H9 (cell line): ENCODE results near the gene UBA1. TPM values are rescaled to one million over a fixed set of nuclear protein-coding genes. Genes with fewer than 3 reads are reported as not detected.
A peak's percentile ranks its signal among the peaks of the same experiment; 100 is the strongest.

Experiments used
- DNase-seq: peaks from one replicate; pipeline ENCODE4 v3.0.0-alpha.2; 2017
- H2AFZ ChIP-seq: one replicate; pipeline ENCODE4 v1.6.1; 2013; ENCODE audit warnings: mild to moderate bottlenecking, low read length, control low read depth, moderate library complexity
- H2AK5ac ChIP-seq: 2 replicates; pipeline ENCODE4 v1.6.1; 2013; ENCODE audit warnings: low read length, control low read depth, mixed read lengths; ENCODE audit not compliant: insufficient read length
- H2BK120ac ChIP-seq: one replicate; pipeline ENCODE4 v1.6.1; 2013; ENCODE audit warnings: low read depth, mild to moderate bottlenecking, low read length, control low read depth, inconsistent platforms; ENCODE audit not compliant: poor library complexity, severe bottlenecking
- H2BK12ac ChIP-seq: 2 replicates; pipeline ENCODE4 v1.6.1; 2013; ENCODE audit warnings: low read length, control low read depth, mixed read lengths, low read depth; ENCODE audit not compliant: insufficient read length
- H2BK15ac ChIP-seq: 2 replicates; pipeline ENCODE4 v1.6.1; 2013; ENCODE audit warnings: low read depth, low read length, control low read depth
- H2BK20ac ChIP-seq: one replicate; pipeline ENCODE4 v1.6.1; 2013; ENCODE audit warnings: low read depth, mild to moderate bottlenecking, low read length, control low read depth, inconsistent platforms; ENCODE audit not compliant: poor library complexity, severe bottlenecking
- H2BK5ac ChIP-seq: 2 replicates; pipeline ENCODE4 v1.6.1; 2013; ENCODE audit warnings: low read length, control low read depth, mixed read lengths; ENCODE audit not compliant: insufficient read length
- H3K14ac ChIP-seq: 2 replicates; pipeline ENCODE4 v1.6.1; 2013; ENCODE audit warnings: low read length, control low read depth; ENCODE audit not compliant: insufficient read depth
- H3K18ac ChIP-seq: 2 replicates; pipeline ENCODE4 v1.6.1; 2013; ENCODE audit warnings: low read depth, mild to moderate bottlenecking, mixed read lengths, low read length, control low read depth; ENCODE audit not compliant: insufficient read length
- H3K23ac ChIP-seq: 2 replicates; pipeline ENCODE4 v1.6.1; 2013; ENCODE audit warnings: low read length, control low read depth, mixed read lengths, low read depth; ENCODE audit not compliant: insufficient read length
- H3K23me2 ChIP-seq: 2 replicates; pipeline ENCODE4 v1.6.1; 2013; ENCODE audit warnings: low read depth, mild to moderate bottlenecking, mixed read lengths, low read length, control low read depth; ENCODE audit not compliant: insufficient read length, poor library complexity, severe bottlenecking
- H3K27ac ChIP-seq: 2 replicates; pipeline ENCODE4 v1.5.1; 2013; ENCODE audit warnings: low read length, control low read depth, mixed read lengths, low read depth; ENCODE audit not compliant: insufficient read length
- H3K27me3 ChIP-seq: 2 replicates; pipeline ENCODE4 v1.6.1; 2013; ENCODE audit warnings: low read length, control low read depth, inconsistent platforms; ENCODE audit not compliant: insufficient read depth
- H3K4ac ChIP-seq: 2 replicates; pipeline ENCODE4 v1.6.1; 2013; ENCODE audit warnings: low read depth, mild to moderate bottlenecking, control low read depth, inconsistent platforms, low read length, moderate library complexity
- H3K4me1 ChIP-seq: 2 replicates; pipeline ENCODE4 v1.6.1; 2013; ENCODE audit warnings: low read length, control low read depth, inconsistent platforms; ENCODE audit not compliant: insufficient read depth
- H3K4me2 ChIP-seq: 2 replicates; pipeline ENCODE4 v1.6.1; 2013; ENCODE audit warnings: low read length, control low read depth, mixed read lengths; ENCODE audit not compliant: insufficient read length, insufficient read depth
- H3K56ac ChIP-seq: 2 replicates; pipeline ENCODE4 v1.6.1; 2013; ENCODE audit warnings: low read depth, mild to moderate bottlenecking, mixed read lengths, low read length, control low read depth; ENCODE audit not compliant: insufficient read length
- H3K79me1 ChIP-seq: 2 replicates; pipeline ENCODE4 v1.6.1; 2013; ENCODE audit warnings: low read depth, mild to moderate bottlenecking, moderate library complexity, low read length, control low read depth, inconsistent platforms; ENCODE audit not compliant: insufficient read depth, poor library complexity, severe bottlenecking
- H3K79me2 ChIP-seq: 2 replicates; pipeline ENCODE4 v1.6.1; 2013; ENCODE audit warnings: low read length, control low read depth, inconsistent platforms; ENCODE audit not compliant: insufficient read depth
- H3K9ac ChIP-seq: 2 replicates; pipeline ENCODE4 v1.6.1; 2013; ENCODE audit warnings: low read length, control low read depth, mixed read lengths; ENCODE audit not compliant: insufficient read length; ENCODE audit errors: extremely low read depth
- H3K9me3 ChIP-seq: one replicate; pipeline ENCODE4 v1.6.1; 2013; ENCODE audit warnings: low read depth, low read length, inconsistent platforms; ENCODE audit not compliant: control insufficient read depth
- H3T11ph ChIP-seq: one replicate; pipeline ENCODE4 v1.6.1; 2013; ENCODE audit warnings: mild to moderate bottlenecking, low read length, control low read depth, inconsistent platforms
- H4K20me1 ChIP-seq: one replicate; pipeline ENCODE4 v1.6.1; 2013; ENCODE audit not compliant: control insufficient read depth, insufficient read length, insufficient read depth
- H4K5ac ChIP-seq: 2 replicates; pipeline ENCODE4 v1.6.1; 2013; ENCODE audit warnings: low read depth, mild to moderate bottlenecking, mixed read lengths, low read length, control low read depth; ENCODE audit not compliant: insufficient read length
- H4K8ac ChIP-seq: replicated peaks from 2 replicates; pipeline ENCODE4 v1.6.1; 2013; ENCODE audit warnings: low read length, control low read depth, mixed read lengths, low read depth; ENCODE audit not compliant: insufficient read length
- H4K91ac ChIP-seq: 2 replicates; pipeline ENCODE4 v1.6.1; 2013; ENCODE audit warnings: low read depth, mild to moderate bottlenecking, moderate library complexity, mixed read lengths, low read length, control low read depth; ENCODE audit not compliant: insufficient read length
- H3K27ac Mint-ChIP-seq, 3 experiments: 2 replicates in 2 of 3; 3 replicates in 1 of 3; pipeline ENCODE4 v1.8.0; 2020 to 2021; ENCODE audit warnings: mixed read lengths in 3 of 3, mild to moderate bottlenecking in 1 of 3, moderate library complexity in 1 of 3
- H3K27me3 Mint-ChIP-seq: 2 replicates; pipeline ENCODE4 v1.8.0; 2021; ENCODE audit warnings: low read depth, mild to moderate bottlenecking, moderate library complexity, mixed read lengths
- H3K36me3 Mint-ChIP-seq, 3 experiments: 2 replicates in 2 of 3; 3 replicates in 1 of 3; pipeline ENCODE4 v1.8.0; 2020 to 2021; ENCODE audit warnings: low read depth in 3 of 3, mixed read lengths in 3 of 3; ENCODE audit not compliant: insufficient read depth in 1 of 3
- H3K4me1 Mint-ChIP-seq, 2 experiments: 2 replicates each; pipeline ENCODE4 v1.8.0; 2020; ENCODE audit warnings: mixed read lengths in 2 of 2
- H3K4me3 Mint-ChIP-seq, 2 experiments: 2 replicates in 1 of 2; 3 replicates in 1 of 2; pipeline ENCODE4 v1.8.0; 2020 to 2021; ENCODE audit warnings: mild to moderate bottlenecking in 2 of 2, mixed read lengths in 2 of 2, moderate library complexity in 1 of 2
- H3K9me3 Mint-ChIP-seq, 2 experiments: 2 replicates in 1 of 2; 3 replicates in 1 of 2; pipeline ENCODE4 v1.8.0; 2020; ENCODE audit warnings: mild to moderate bottlenecking in 2 of 2, mixed read lengths in 2 of 2, moderate library complexity in 1 of 2
- WGBS: extraction: QIAGEN DNeasy Blood & Tissue Kit; methylation state at CpG from one replicate; pipeline ENCODE4 v1.1.7; 2013; ENCODE audit warnings: missing lambda C conversion rate, low lambda C conversion rate, mixed read lengths; ENCODE audit not compliant: insufficient read length; ENCODE audit errors: extremely low coverage; 5-methylcytosine and 5-hydroxymethylcytosine counted together
- total RNA-seq: library from RNA; stranded (reverse); gene quantifications from 2 replicates; pipeline ENCODE4 v1.2.1, GENCODE V29; 2021
- TF ChIP-seq, protein P1 (sequence below): fragments of 200-600 bp; sonication (generic); conservative IDR thresholded peaks from 3 replicates; pipeline ENCODE4 v1.8.0; 2021; ENCODE audit warnings: antibody characterized with exemption, mild to moderate bottlenecking

UBA1 gene
- total RNA-seq, 1 experiment from 2014 or later, result 427 TPM

- Histone ChIP-seq H3K4me1 (peaks cover 15% of the 10 kb centered on the region; the same call in 1 of the 2 replicates), H3K56ac (no peak overlapping the region), H2BK12ac (no peak overlapping the region), H3K79me1 (peaks cover 15% of the 10 kb centered on the region), H4K8ac (no peak overlapping the region), H3K79me2 (peaks cover 35% of the 10 kb centered on the region; the same call in 1 of the 2 replicates), H3K23ac (no peak overlapping the region), H3K14ac (no peak overlapping the region), H3K23me2 (peaks cover 7% of the 10 kb centered on the region), H2BK120ac (no peak overlapping the region), H2AFZ (no peak overlapping the region), H3K27ac (no peak overlapping the region), H3K18ac (no peak overlapping the region), H3K27me3 (no peaks in the 10 kb centered on the region), H2BK15ac (no peak overlapping the region), H3K9ac (no peak overlapping the region), H2BK5ac (no peak overlapping the region), H3K4ac (no peak overlapping the region; the same call in 1 of the 2 replicates), H4K20me1 (no peaks in the 10 kb centered on the region), H4K5ac (no peak overlapping the region), H2AK5ac (no peak overlapping the region), H4K91ac (peak overlapping the region; percentile 38), H2BK20ac (no peak overlapping the region), H3K9me3 (no peaks in the 10 kb centered on the region), H3K4me2 (no peak overlapping the region), H3T11ph (no peak overlapping the region)
- TF ChIP-seq, protein P1, sequence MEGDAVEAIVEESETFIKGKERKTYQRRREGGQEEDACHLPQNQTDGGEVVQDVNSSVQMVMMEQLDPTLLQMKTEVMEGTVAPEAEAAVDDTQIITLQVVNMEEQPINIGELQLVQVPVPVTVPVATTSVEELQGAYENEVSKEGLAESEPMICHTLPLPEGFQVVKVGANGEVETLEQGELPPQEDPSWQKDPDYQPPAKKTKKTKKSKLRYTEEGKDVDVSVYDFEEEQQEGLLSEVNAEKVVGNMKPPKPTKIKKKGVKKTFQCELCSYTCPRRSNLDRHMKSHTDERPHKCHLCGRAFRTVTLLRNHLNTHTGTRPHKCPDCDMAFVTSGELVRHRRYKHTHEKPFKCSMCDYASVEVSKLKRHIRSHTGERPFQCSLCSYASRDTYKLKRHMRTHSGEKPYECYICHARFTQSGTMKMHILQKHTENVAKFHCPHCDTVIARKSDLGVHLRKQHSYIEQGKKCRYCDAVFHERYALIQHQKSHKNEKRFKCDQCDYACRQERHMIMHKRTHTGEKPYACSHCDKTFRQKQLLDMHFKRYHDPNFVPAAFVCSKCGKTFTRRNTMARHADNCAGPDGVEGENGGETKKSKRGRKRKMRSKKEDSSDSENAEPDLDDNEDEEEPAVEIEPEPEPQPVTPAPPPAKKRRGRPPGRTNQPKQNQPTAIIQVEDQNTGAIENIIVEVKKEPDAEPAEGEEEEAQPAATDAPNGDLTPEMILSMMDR, result no peak
- Mint-ChIP-seq H3K9me3 (peaks cover 0 to 2% of the 10 kb centered on the region in 2 experiments; a peak in 3 of 5 replicates), H3K4me3 (no peak overlapping the region), H3K36me3 (peaks cover 92 to 98% (median 98%) of the 10 kb centered on the region in 3 experiments), H3K4me1 (peaks cover 42 to 47% of the 10 kb centered on the region in 2 experiments), H3K27ac (0 out of 7 replicates have a peak overlapping the region, but pooled peaks of 2 of the 3 experiments have one; percentile 28 to 97), H3K27me3 (no peaks in the 10 kb centered on the region)
- WGBS, result no CpG with 5 or more reads among the region's 10 CpGs
- DNase-seq, result no peak
Observed at GRCh38 chrX:47199286-47199685, 5.7 kb downstream of the UBA1 start.
